ENCODE data around the gene SRGN.
"Not testable (repeated sequence)": the region's sequence is repeated elsewhere in the genome, so short reads cannot be mapped to it uniquely, and the experiment has no call there.

The SRGN gene

DNA sequence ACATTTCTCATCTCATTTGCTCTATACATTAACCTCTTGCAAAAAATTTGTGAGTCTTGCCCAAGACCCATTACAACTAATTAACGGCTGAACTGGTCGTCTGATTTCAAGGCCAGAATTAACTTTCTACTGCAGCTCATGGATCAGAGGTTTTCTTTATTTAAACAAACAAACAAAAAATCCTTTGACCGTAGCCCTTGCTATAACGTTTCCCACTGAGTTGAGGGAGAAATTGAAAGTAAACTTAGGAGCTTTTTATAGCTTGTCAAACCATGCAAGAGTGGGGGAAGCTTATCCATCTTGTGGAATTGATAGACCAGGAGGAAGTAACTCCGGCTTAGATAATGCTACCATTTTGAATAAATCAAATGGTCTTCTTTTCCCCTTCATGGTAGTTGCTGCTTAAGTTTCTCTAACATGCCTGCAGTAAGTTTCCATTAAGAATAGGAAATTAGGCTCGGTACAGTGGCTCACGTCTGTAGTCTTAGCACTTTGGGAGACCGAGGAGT, 3.3 kb downstream of the SRGN start:
- no peak for DNase-seq

DNA sequence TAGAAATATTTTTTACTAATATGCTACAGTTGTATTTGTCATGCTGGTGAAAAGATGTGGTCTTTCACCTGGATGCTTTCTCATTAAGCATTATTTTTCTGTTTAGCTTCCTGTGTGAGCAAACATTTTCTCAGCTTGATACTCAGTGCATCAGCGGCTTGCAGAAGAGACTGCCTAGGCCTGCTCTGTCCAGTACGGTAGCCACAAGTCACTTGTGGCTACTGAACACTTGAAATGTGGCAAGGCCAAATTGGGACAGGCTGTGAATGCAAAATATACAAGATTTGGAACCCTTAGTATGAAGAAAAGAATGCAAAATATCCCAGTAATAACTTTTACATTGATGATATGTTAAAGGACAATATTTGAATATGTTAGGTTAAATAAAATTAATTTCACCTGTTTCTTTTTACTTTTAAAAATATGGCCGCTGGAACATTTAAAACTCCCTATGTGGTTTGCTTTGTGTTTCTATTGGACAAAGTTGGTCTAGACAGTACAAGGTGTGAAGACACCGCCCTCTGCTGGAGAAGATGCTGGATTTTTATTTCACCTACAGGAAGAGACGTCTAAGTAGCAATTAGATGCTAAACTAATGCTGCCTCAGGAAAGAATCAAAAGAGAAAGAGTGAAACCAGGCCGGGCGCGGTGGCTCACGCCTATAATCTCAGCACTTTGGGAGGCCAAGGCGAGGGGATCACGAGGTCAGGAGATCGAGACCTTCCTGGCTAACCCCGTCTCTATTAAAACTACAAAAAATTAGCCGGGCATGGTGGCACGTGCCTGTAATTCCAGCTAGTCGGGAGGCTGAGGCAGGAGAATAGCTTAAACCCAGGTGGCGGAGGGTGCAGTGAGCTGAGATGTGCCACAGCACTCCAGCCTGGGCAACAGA, 5.3 kb downstream of the SRGN start:
- DNase-seq, result peak; percentile 52

DNA sequence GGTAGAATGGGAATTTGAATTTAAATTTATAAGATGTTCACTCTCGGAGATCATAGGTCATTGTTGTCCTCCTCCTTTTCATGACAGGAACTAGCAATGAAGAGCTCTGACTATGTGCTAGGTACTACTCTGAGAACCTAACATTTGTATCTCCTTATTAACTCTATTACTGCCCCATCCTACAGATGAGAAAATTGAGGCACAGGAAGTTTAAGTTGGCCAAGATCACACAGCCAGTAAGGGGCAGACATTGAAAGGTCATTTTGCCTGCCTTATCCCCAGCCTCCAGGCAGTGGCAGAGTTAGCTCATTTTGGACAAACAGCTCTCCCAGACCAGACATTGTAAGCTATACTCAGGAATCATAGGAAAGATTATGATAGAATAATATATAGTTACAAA, 6.0 kb downstream of the SRGN start:
- DNase-seq, result no peak

DNA sequence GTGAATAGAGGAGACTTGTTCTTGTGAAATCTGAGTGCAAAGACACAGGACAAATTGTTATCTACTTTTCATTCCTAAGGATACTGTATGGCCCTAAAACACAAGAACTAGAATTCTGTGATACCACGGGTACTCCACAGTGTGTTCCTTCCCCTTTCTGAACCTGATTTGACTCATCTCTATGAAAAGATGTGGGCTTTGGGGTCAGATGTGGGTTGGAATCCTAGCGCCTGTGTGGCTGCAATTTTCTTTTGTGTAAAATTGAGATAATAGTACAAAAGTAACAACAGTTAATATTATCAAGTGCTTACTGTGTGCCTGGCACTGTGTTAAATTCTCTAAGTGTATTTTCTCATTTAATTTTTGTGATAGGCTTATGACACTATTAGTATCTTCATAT, 8.1 kb downstream of the SRGN start:
- no peak for DNase-seq

DNA sequence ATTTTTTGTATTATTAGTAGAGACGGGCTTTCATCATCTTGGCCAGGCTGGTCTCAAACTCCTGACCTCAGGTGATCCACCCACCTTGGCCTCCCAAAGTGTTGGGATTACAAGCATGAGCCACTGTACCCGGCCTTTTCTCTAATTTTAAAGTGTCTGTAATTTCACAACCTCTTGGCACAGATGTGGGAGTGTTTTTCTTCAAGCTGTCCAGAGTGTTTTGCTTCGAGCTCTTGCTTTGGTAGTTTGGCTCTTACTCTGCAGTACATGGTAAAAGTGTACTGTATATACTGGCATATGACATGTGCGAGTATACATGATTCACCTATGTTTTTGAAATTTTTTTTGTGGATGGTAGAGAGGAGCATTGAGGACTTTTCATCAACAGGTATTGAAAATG, 9.8 kb downstream of the SRGN start:
- no peak for DNase-seq

DNA sequence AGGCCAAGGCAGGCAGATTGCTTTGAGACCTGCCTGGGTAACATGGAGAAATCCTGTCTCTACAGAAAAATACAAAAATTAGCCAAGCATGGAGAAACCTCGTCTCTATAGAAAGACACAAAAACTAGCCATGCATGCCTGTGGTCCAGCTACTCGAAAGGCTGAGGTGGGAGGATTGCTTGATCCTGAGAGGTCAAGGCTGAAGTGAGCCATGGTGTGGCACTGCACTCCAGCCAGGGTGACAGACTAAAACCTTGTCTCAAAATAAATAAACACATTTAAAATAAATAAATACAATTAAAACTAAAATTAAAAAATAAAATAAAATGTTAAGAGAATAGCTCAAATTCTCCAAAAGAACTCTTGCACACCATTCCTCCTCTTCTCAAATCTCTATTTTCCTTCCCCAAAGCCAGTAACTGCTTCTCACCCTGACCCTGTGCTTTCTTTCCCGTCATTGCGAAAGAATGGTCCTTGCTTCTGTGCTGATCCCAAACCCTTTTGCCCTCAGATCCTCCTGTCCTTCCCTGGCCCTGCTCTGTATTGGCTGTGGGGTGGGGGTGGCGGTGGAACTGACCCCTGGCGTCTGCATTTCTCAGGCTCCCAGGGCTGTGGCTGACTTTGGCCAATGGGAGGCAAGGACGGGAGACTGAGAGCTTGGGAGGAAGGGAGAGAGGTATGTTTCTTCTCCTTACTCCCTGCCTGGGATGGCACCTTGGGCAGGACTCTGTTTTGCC, 12.4 kb downstream of the SRGN start:
- no peak for DNase-seq

DNA sequence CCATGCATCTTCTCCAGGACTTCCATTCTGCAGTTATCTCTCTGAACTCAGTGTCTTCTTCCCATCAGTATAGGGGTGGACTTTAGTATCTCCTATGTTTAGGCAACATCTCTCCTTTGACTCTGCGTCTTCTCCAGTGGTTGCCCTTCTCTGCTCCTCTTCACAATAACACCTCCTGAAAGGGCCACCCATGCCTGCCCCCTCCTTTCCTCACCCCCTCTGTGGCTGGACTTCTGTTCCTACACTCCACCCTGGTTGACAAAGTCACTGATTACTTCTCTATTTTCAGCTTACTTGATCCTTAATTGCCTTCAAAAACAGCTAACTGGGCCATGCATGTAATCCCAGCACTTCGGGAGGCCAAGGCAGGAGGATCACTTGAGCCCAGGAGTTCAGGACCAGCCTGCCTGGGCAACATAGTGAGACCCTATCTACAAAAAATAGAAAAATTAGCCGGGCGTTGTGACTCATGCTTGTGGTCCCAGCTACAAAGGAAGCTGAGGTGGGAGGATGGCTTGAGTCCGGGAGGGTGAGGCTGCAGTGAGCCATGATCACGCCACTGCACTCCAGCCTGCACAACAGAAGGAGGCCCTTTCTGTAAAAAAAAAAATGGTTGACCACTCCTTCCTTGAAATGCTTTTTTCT, 13.7 kb downstream of the SRGN start:
- no peak for DNase-seq

DNA sequence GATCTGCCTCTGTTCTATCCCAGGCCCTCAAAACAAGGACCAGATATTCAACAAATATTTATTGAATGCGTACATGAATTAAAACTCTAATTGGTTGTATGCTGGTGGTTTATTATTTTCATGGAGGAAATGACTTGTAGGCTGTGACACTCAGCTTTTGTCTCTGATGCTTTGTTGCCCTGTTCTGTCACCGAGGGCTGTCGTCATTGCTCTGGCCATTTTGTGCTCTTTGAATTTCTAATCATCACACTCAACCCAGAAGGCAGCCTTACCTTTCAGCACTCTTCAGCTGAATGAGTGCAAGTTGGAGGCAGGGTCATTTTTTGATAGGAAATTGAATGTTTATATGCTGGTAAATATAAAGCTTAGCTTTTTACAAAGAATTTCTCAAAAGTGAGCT, 14.5 kb downstream of the SRGN start:
- no peak for DNase-seq

DNA sequence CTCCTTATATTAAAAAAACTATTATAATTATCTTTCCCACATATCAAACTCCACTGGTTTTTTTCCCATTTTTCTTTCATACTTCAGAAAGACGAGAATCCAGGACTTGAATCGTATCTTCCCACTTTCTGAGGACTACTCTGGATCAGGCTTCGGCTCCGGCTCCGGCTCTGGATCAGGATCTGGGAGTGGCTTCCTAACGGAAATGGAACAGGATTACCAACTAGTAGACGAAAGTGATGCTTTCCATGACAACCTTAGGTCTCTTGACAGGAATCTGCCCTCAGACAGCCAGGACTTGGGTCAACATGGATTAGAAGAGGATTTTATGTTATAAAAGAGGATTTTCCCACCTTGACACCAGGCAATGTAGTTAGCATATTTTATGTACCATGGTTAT, 15.9 kb downstream of the SRGN start:
- DNase-seq, result no peak

DNA sequence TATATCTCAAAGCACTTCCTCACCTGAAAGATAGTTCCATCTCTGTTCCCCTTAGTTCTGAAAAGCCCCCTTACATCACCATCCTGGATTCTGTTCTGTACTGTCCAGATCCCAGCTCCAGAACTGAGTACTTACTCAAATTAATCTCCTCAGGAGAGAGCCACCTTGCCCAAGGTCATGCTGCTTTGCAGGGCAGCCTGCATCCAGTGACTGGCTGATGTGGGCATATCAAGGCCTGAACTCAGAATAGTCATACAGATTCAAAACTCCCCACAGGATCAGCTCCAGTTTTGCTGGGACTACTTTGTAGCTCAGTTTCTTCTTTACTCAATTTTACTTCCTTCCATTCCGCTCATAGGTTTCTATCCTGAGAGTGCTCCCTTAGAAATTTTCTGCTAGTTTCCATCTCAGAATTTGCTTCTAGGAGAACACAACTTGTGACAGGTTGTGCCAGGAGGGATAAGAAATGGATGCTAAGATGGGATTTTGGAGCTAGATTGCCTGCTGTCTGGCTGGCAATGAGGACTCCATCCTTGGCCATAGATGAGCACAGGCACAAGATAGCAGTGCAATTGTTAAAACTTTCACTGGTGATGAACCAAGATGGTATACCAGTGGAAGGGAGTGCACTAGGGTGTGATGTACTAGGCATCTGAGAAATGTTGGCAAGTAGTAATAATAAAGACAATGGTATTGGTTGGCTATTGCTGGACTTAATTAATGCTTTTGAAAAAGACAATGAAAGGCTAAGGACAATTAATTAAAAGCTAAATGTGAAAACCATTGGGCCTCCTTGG, 17.3 kb downstream of the SRGN start:
- DNase-seq, result no peak

DNA sequence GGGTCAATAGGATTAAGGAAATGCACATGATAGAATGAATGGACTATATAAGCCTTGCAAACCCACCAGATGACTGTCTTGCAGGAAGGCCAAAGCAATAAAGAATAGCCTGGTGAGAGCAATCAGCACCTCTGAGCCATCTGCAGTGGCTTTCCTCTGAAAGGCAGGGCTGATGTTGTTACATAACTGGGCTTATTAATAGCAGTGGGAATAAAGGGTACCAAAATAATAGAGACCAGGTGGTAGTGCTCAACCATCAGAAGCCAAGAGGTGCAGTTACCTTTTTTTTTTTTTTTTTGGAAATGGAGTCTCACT, 19.2 kb downstream of the SRGN start:
- DNase-seq, result no peak

DNA sequence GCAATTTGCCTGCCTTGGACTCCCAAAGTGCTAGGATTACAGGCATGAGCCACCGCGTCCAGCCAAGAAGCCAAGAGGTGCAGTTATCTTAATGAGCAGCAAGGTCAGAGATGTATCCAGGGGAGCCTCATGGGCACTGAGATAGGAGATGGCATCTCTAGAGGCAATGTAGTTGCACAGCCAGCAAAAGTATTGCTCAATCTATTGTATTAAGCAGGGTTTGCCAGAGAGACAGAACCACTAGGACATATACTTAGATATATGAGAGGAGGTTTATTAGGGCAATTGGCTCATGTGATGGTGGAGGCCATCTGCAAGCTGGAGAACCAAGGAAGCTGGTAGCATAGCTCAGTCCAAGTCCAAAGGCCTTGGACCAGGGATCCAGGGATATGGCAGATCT, 19.8 kb downstream of the SRGN start:
- DNase-seq, result no peak

DNA sequence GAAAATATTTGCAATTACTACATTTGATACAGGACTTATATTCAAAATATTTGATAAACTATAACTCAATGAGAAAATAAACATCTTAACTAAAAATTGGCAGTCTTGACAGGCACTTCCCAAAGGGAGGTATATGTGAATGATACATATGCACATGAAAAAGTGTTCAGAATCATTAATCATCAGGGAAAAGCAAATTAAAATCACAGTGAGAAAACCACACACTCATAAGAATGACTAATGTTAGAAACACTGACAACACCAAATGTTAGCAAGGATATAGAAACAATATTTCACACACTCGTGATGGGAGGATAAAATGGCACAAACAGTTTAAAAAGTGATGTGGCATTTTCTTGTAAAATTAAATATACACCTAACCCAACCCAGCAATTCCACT, 32.0 kb downstream of the SRGN start:
- DNase-seq, result no peak

DNA sequence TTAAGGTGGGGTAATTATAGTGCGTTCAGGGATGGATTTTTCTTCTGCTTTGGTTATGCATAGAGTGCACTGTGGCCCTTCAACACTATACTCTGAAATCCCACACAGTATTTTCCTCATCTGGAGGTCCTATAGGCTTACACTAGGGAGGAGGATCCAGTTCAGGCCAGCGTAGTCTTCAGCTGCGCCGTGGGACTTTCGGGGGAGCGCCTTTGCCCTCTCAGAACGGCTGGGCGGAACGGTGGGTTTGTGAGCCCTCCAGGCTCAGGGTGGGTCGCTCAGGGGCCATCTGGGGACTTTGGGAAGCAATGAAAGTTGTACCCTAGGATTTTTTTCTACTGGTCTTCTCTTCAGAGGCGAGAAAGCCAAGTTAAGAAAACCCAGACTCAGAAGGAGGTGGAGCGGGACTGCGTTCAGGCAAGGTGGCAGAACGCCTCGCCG, 35.4 kb downstream of the SRGN start:
- no peak for DNase-seq

DNA sequence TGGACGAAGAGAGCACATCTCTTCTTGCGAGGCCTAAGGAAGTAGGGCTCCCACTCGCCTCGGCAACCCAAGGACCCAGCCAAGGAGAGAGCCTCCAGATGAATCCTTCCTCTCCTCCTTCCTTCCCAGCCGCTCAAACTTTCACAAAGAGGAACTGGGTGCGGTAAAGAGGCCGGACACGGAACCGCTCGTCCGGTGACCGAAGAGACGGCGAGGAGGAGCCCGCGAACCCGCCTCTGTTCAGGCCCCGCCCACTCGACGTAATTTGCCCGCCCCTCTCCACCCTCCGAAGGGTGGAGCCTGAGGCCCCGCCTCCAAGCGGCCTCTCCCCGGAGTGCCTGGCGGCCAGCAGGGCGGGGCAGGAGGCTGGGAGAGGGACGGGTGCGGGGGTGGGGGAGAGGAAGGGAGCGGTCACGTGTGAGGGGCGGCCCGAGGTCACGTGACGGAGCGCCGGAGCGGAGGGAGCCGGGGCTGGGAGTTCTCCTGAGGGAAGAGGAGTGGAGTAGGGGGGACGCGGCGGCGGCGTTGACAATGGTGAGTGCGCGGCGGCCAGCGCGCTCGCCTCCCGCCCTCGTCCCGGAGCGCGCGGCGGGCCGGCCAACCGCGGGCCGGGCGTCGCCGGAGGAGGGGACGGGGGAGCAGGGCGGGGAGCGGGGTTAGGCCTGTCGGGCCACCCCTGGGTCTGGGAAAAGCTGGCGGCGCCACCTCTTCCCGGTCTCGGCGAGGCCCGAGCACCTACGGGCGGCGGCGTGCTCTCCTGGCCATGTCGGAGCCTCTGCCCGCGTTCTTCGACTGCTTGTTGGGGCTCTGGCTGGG, 36.1 kb downstream of the SRGN start, which contains the start of gene VPS26A:
Gene VPS26A (plus strand): TSS at position 432 of the 816 bp plus-strand sequence. CDS start 100 bp downstream, at position 532.
- peak; percentile 81 for DNase-seq

DNA sequence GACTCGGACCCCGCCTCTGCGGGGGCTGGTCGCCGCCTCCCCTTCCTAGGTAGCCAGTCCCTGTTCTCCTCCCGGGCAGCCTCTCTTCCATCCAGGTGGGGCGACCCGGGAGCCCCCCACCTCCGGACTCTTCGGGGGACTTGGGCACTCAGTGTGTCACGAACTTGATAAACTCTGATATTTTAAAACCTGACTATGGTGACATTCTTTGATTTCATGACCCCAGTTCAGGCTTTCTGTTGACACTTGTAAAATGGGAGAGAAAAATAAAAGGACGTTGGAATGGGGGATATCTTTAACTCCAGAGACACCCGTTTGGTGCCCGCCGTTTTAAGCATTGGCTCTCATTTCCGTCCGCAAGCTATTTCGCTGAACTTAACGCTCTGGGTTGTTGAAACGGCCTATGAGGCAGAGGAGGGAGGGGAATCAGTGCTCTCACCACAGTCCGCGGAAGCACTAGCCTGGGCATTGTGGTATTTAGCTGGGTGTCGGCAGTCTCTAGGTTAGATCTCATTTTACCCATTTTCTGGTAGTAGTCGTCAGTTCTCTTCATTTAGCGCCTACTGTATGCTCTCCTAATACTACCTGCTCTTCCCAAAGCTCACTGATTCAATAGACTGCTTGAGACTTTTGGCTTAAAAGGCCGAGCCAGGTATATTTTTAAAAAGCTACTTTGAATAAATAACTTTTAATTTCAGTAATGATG, 36.8 kb downstream of the SRGN start:
- peak; percentile 5 for DNase-seq

DNA sequence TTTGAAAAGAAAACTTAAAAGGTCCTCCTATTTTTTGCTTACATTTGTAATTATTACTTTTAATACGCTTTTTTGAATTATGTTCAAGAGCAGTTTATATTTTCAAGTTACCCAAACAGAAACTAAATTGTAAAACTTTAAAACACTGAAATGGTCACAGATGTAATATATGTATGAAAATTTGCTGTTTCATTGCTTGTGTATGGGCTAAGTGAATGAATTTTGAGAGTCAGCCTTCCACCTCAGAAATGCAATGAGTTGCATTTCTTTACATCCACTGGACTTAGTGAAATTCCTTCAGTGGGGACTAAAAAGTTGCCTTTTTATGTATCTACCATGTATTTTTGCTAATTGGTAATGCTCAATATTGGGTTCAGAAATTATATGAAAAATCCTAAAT, 37.7 kb downstream of the SRGN start:
- DNase-seq, result no peak

DNA sequence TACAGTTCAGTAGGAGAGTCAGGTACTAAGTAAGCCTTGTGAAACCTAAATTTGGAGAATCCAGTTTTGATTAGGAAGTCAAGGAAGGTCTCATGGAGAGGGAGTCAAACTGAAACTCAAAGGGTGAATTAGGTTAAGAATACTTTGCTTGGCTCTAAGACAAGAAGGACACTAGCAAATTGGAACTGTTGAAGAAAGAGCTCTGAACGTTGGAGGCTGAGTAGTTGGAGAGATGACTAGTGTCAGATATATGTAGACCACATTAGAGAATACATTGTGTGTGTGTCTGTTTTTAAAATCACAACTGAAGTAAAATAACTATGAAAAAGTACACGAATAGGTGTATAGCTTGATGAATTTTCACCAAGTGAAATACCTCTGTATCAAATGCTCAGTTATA, 42.3 kb downstream of the SRGN start:
- no peak for DNase-seq

DNA sequence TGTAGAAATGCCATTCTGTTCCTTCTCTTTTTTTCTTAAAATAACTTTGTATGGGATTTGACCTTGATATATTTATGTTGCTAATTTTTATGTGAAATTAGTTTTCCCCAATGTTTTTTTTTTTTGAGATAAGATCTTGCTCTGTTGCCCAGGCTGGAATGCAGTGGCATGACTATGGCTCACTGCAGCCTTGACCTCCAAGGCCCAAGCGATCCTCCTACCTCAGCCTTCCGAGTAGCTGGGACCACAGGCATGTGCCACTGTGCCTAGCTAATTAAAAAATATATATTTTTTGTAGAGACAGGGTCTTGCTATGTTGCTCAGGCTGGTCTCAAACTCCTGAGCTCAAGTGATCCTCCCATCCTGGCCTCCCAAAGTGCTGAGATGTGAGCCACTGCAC, 52.1 kb downstream of the SRGN start:
- no peak for DNase-seq

DNA sequence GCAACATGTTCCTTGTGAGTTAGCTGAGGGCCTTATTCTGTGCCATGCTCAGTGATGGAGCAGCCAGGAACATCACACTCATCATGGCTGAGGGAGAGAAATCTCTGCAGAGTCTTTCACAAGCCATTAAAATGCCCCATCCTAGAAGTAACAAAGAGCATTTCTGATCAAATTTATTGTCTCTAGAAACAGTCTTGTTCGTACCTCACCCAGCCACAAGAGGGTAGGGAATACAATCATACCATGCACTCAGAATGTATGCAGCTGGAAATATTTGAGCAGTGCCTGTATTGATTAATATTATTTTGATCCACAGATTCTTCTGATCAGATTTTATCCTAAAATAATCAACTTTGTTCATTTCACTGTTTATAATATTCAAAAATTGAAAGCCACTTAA, 53.4 kb downstream of the SRGN start:
- no peak for DNase-seq

DNA sequence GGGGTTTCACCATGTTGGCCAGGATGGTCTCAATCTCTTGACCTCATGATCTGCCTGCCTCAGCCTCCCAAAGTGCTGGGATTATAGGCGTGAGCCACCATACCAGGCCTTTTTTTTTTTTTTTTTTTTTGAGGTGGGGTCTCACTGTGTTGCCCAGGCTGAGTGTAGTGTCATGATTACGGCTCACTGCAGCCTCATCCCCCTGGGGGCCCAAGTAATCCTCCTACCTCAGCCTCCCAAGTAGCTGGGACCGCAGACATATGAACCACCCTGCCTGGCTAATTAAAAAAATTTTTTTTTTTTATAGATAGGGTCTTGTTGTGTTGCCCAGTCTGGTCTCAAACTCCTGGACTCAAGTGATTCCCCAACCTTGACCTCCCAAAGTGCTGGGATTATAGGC, 54.2 kb downstream of the SRGN start:
- DNase-seq, result not testable (repeated sequence)
